HG03558 (cell line): ENCODE data around the gene CUEDC1.
A peak's percentile ranks its signal among the peaks of the same experiment; 100 is the strongest.

Experiments
- ATAC-seq: cut with Tn5 transposase; IDR thresholded peaks from one replicate; pipeline ENCODE4 v1.9.1; 2021; ENCODE audit warnings: moderate number of reproducible peaks; ENCODE audit not compliant: unreplicated experiment; ENCODE audit errors: extremely low read depth

The CUEDC1 gene

GRCh38 chr17:57902117-57902799 is 53.0 kb downstream of the CUEDC1 start:
- ATAC-seq, result peak; percentile 56

- ATAC-seq, result no peak
These were observed 54.0 kb downstream of the CUEDC1 start for GRCh38 chr17:57900991-57901743.

GRCh38 chr17:57899822-57900221 is 55.4 kb downstream of the CUEDC1 start:
- ATAC-seq, result no peak

- ATAC-seq, result no peak
These were observed 55.8 kb downstream of the CUEDC1 start for GRCh38 chr17:57899391-57899790.

- no peak for ATAC-seq
These were observed 56.5 kb downstream of the CUEDC1 start for GRCh38 chr17:57898487-57899311.

- ATAC-seq, result no peak
These were observed 59.7 kb downstream of the CUEDC1 start for GRCh38 chr17:57895382-57896060.

GRCh38 chr17:57894848-57895247 is 60.4 kb downstream of the CUEDC1 start:
- ATAC-seq, result no peak

GRCh38 chr17:57892820-57893595 is 62.2 kb downstream of the CUEDC1 start:
- ATAC-seq, result no peak

- no peak for ATAC-seq
These were observed 62.9 kb downstream of the CUEDC1 start for GRCh38 chr17:57892146-57892819.

GRCh38 chr17:57890857-57891232 is 64.4 kb downstream of the CUEDC1 start:
- no peak for ATAC-seq

GRCh38 chr17:57889892-57890856 is 65.0 kb downstream of the CUEDC1 start:
- no peak for ATAC-seq

- ATAC-seq, result no peak
These were observed 66.0 kb downstream of the CUEDC1 start for GRCh38 chr17:57889252-57889651.

- ATAC-seq, result no peak
These were observed 66.6 kb downstream of the CUEDC1 start for GRCh38 chr17:57888311-57889216.

- no peak for ATAC-seq
These were observed 68.1 kb downstream of the CUEDC1 start for GRCh38 chr17:57887161-57887560.

- ATAC-seq, result no peak
These were observed 69.2 kb downstream of the CUEDC1 start for GRCh38 chr17:57886020-57886419.

- no peak for ATAC-seq
These were observed 69.9 kb downstream of the CUEDC1 start for GRCh38 chr17:57885148-57885915.
